ENCODE measurements around the gene C1QTNF4.
"Not testable (repeated sequence)": the region's sequence is repeated elsewhere in the genome, so short reads cannot be mapped to it uniquely, and the experiment has no call there.

Gene C1QTNF4

DNA sequence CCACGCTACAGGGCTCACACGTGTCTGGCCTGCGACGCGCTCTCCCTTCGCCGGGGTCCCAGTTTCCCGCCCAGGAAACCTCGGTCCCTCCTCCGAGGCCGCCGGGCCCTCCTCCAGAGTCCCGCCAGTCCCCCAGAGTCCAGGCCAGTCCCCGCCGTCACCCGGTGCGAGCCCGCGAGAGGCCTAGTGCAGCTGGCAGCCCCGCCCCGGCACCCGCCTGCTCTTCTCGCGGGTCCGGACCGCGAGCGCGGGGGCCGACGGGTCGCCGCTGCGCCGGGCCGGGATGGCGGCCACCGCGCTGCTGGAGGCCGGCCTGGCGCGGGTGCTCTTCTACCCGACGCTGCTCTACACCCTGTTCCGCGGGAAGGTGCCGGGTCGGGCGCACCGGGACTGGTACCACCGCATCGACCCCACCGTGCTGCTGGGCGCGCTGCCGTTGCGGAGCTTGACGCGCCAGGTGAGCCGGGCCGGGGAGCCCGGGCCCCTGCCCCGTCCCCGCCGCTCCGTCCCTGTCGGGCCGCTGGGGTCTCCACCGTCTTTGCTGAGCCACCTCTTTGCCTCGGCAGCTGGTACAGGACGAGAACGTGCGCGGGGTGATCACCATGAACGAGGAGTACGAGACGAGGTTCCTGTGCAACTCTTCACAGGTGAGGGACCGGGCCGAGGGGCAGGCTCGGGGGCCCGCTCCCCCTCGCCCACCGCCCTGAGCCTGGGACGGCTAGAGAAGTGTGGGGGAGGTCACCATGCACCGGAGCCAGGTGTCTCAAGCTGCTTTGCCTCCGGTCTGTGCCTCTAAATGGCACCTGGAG lies 28.7 kb downstream of the C1QTNF4 start, which contains the start of gene PTPMT1:
TSS of gene PTPMT1 (plus strand) at position 260 of the 809 bp plus-strand sequence. CDS start at position 284, 24 bp downstream.
- no peak for DNase-seq

- DNase-seq: no peak
These were observed 29.3 kb downstream of the C1QTNF4 start for GRCh38 chr11:47564933-47565339.

DNA sequence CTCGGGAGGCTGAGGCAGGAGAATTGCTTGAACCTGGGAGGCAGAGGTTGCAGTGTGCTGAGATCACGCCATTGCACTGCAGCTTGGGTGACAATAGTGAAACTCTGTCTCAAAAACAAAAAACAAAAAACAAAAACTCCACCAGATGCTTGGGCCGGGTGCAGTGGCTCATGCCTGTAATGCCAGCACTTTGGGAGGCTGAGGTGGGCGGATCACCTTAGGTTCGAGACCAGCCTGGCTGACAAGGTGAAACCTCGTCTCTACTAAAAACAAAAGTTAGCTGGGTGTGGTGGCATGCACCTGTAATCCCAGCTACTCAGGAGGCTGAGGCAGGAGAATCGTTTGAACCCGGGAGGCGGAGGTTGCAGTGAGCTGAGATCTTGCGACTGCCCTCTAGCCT lies 29.8 kb downstream of the C1QTNF4 start:
- DNase-seq: not testable (repeated sequence)

DNA sequence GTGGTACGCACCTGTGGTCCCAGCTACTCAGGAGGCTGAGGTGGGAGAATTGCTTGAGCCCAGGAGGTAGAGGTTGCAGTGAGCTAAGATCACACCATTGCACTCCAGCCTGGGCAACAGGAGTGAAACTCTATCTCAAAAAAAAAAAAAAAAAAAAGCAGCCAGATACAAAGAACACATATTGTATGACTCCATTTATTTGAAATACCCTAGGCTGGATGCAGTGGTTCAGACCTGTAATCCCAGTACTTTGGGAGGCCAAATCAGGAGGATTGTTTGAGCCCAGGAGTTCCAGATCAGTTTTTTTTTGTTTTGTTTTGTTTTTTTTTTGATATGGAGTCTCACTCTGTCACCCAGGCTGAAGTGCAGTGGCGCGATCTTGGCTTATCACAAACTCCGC lies 31.8 kb downstream of the C1QTNF4 start:
- DNase-seq: not testable (repeated sequence)

GRCh38 chr11:47560426-47560825 lies 33.8 kb downstream of the C1QTNF4 start:
- no peak for DNase-seq

DNA sequence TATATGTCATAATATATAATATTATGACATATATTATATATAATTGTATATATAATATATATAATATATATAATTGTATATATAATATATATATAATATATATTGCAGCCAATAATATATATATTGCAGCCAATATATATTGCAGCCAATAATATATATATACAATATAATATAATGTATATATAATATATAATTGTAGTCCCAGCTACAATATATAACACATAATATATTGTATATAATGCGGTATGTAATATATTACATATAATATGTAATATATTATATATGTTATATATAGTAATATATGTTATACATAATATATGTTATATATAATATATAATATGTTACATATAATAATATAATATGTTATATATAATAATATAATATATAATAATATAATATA lies 35.5 kb downstream of the C1QTNF4 start:
- no peak for DNase-seq

GRCh38 chr11:47557004-47557403 lies 37.2 kb downstream of the C1QTNF4 start:
- not testable (repeated sequence) for DNase-seq

- DNase-seq: no peak
These were observed 40.8 kb downstream of the C1QTNF4 start for GRCh38 chr11:47553406-47553743.

- peak; percentile 72 for DNase-seq
These were observed 41.4 kb downstream of the C1QTNF4 start, which contains the start of gene CELF1 for GRCh38 chr11:47552566-47553405. Gene CELF1, minus strand, starts transcription at chr11:47553132. Its CDS starts 53,609 bp downstream, at chr11:47499523.

- no peak for DNase-seq
These were observed 42.1 kb downstream of the C1QTNF4 start for GRCh38 chr11:47552056-47552565.

DNA sequence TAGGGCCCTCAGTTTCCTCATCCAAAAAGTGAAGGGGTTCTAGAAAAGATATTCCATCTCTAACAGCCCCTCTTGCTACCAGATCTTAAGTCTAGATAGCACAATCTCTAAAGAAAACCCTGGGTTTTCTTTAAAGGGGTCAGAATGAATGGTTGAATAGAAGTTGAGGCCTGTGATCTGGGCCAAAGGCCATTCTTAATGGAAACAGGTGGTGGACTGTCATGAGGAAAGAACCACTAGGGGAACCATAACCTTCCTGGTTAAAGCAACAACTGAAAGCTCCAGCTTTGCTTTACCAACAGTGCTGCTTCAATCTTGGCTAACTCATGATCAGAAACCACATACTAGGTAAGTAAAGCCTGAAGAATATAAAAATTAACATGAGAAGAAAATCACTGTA lies 43.1 kb downstream of the C1QTNF4 start:
- no peak for DNase-seq

GRCh38 chr11:47550288-47551047 lies 43.7 kb downstream of the C1QTNF4 start:
- no peak for DNase-seq

GRCh38 chr11:47546274-47546673 lies 47.9 kb downstream of the C1QTNF4 start:
- not testable (repeated sequence) for DNase-seq

GRCh38 chr11:47545298-47545697 lies 48.9 kb downstream of the C1QTNF4 start:
- no peak for DNase-seq

DNA sequence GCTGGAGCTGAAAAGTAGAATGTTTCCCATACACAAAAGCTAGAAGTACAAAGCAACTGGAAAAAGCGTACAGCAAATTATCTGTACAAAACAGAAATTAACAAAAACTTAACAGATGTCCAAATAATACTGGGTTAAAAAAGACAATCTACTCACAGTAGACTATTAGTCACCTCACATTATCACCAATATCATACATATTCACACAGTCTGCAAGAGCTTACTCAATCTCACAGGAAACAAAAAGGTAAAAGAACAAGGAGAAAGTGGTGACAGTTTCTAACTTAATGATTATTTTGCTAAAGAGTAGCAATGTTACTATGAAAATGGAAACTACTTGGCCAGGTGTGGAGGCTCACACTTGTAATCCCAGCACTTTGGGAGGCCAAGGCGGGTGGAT lies 53.1 kb downstream of the C1QTNF4 start:
- DNase-seq: no peak

DNA sequence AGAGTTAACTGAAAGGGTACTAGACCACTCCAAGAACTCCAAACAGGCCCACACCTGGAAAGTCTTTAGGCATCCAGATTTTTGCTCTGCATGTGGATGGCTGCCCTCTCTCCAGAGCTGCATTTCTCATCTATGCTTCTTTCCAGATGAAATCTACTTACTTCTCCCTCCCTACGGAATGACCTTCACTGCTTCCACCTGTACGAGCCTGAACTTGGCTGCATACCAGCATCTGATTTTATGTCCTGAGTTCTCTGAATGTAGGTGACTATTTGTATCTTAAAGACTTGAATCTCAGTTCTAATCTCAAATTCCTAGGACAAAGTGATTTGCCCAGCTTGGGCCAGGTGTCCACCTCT lies 54.6 kb downstream of the C1QTNF4 start:
- DNase-seq: no peak

Measured in NCI-H1694 (cell line).